ENCODE data around the gene GGTLC2. TPM values are rescaled to one million over a fixed set of nuclear protein-coding genes. Genes with fewer than 3 reads are reported as not detected.

The GGTLC2 gene
- total RNA-seq, 1 donor from 2014 or later: not detected

GRCh38 chr22:22693531-22693884 is 49.1 kb downstream of the GGTLC2 start:
- DNase-seq (ENCODE audit: low read depth): no peak
- Histone ChIP-seq H3K27me3 (ENCODE audit: control insufficient read depth, insufficient read depth, low read length) (no peaks in the 10 kb centered on the region), H3K4me3 (ENCODE audit: low read depth, low read length) (no peak overlapping the region), H3K36me3 (ENCODE audit: control insufficient read depth, insufficient read depth, low read length) (no peaks in the 10 kb centered on the region)
- TF ChIP-seq, protein P1, sequence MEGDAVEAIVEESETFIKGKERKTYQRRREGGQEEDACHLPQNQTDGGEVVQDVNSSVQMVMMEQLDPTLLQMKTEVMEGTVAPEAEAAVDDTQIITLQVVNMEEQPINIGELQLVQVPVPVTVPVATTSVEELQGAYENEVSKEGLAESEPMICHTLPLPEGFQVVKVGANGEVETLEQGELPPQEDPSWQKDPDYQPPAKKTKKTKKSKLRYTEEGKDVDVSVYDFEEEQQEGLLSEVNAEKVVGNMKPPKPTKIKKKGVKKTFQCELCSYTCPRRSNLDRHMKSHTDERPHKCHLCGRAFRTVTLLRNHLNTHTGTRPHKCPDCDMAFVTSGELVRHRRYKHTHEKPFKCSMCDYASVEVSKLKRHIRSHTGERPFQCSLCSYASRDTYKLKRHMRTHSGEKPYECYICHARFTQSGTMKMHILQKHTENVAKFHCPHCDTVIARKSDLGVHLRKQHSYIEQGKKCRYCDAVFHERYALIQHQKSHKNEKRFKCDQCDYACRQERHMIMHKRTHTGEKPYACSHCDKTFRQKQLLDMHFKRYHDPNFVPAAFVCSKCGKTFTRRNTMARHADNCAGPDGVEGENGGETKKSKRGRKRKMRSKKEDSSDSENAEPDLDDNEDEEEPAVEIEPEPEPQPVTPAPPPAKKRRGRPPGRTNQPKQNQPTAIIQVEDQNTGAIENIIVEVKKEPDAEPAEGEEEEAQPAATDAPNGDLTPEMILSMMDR (IDR thresholded peaks at IDR 0.05; ENCODE audit: insufficient read depth, low read length, poor library complexity, severe bottlenecking): no peak

GRCh38 chr22:22694106-22694505 is 49.7 kb downstream of the GGTLC2 start:
- no peak overlapping the region for H3K4me3 ChIP-seq (ENCODE audit: low read depth, low read length)
- TF ChIP-seq, protein P1 (IDR thresholded peaks at IDR 0.05; ENCODE audit: insufficient read depth, low read length, poor library complexity, severe bottlenecking): no peak
- no peaks in the 10 kb centered on the region for H3K36me3 ChIP-seq (ENCODE audit: control insufficient read depth, insufficient read depth, low read length)
- H3K27me3 ChIP-seq (ENCODE audit: control insufficient read depth, insufficient read depth, low read length): no peaks in the 10 kb centered on the region
- no peak for DNase-seq (ENCODE audit: low read depth)

DNA sequence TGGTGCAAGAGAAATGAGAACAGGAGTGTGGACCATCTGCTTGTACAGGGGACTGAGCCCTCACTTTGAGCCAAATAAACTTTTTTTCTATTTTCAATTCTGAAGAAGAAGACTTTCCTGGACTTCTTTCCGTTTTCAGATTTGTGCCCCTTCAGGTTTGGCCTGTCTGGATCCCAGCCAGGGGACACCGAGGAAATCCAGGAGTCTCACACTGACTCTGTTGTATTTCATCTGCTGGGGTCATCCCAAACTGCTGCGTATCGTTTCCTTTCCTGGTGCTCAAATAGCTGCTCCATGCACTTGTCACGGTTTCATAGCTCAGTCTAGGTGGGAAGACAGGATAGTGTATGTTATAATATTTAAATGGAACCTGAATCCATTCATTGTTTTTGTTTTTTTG is 51.7 kb downstream of the GGTLC2 start:
- TF ChIP-seq, protein P1 (IDR thresholded peaks at IDR 0.05; ENCODE audit: insufficient read depth, low read length, poor library complexity, severe bottlenecking): no peak
- Histone ChIP-seq H3K36me3 (ENCODE audit: control insufficient read depth, insufficient read depth, low read length) (no peaks in the 10 kb centered on the region), H3K4me3 (ENCODE audit: low read depth, low read length) (no peak overlapping the region), H3K27me3 (ENCODE audit: control insufficient read depth, insufficient read depth, low read length) (no peaks in the 10 kb centered on the region)
- no peak for DNase-seq (ENCODE audit: low read depth)

Other genes with a start within 250 kb of the GGTLC2 start
- 2.7 and 4.0 TPM in 2 replicates for gene ZNF280B, start 135.9 kb upstream of the GGTLC2 start, total RNA-seq
- gene ZNF280A, start 124.3 kb upstream of the GGTLC2 start, total RNA-seq: not detected in 2 replicates
- gene PRAME, start 85.3 kb upstream of the GGTLC2 start, total RNA-seq: 3.7 and 3.8 TPM in 2 replicates
- gene IGLL5, start 243.2 kb downstream of the GGTLC2 start, total RNA-seq: not detected in 2 replicates

Data from kidney epithelial cell (primary cell).